Stimulated activated naive B cell treated with anti-CD40 and anti-IgM and Interleukin-4, amounts not matched to agents 10 μg/mL and 1 μg/mL and 100 μg/mL, for 72 hours (primary cell): ENCODE measurements around the gene ANKRD52.
"Not testable (repeated sequence)": the region's sequence is repeated elsewhere in the genome, so short reads cannot be mapped to it uniquely, and the experiment has no call there.

ENCODE experiments used
- ATAC-seq, 2 donors: fragments of 150-1000 bp; cut with Tn5 transposase; replicated peaks; 2 replicates each; pipeline ENCODE4 v1.10.0; 2021; ENCODE audit warnings: moderate library complexity in 1 of 2
- DNase-seq: peaks from one replicate; pipeline ENCODE4 v3.0.0; 2021
- H3K27ac Mint-ChIP-seq: one replicate; pipeline ENCODE4 v1.8.0; 2022; ENCODE audit warnings: mild to moderate bottlenecking, mixed read lengths
- H3K27me3 Mint-ChIP-seq, 2 donors: one replicate each; pipeline ENCODE4 v1.8.0; 2022; ENCODE audit warnings: mixed read lengths in 2 of 2
- H3K36me3 Mint-ChIP-seq, 2 donors: one replicate each; pipeline ENCODE4 v1.8.0; 2022; ENCODE audit warnings: mixed read lengths in 2 of 2, mild to moderate bottlenecking in 1 of 2
- H3K4me1 Mint-ChIP-seq, 2 donors: one replicate each; pipeline ENCODE4 v1.8.0; 2022; ENCODE audit warnings: mixed read lengths in 2 of 2, mild to moderate bottlenecking in 1 of 2
- H3K4me3 Mint-ChIP-seq, 2 donors: one replicate each; pipeline ENCODE4 v1.8.0; 2022; ENCODE audit warnings: mild to moderate bottlenecking in 2 of 2, mixed read lengths in 2 of 2, moderate library complexity in 1 of 2
- H3K9me3 Mint-ChIP-seq, 2 donors: one replicate each; pipeline ENCODE4 v1.8.0; 2022; ENCODE audit warnings: mixed read lengths in 2 of 2, mild to moderate bottlenecking in 1 of 2

ANKRD52 gene

GRCh38 chr12:56198836-56199235 lies 59.3 kb downstream of the ANKRD52 start:
- DNase-seq (no peak), ATAC-seq (no peak)
- Mint-ChIP-seq H3K27me3 (no peaks in the 10 kb centered on the region), H3K4me1 (peaks cover 5 to 7% of the 10 kb centered on the region in 2 donors), H3K9me3 (no peaks in the 10 kb centered on the region), H3K36me3 (no peaks in the 10 kb centered on the region), H3K4me3 (no peak overlapping the region), H3K27ac (peak overlapping the region; percentile 2)

GRCh38 chr12:56197921-56198635 lies 60.1 kb downstream of the ANKRD52 start:
- Mint-ChIP-seq H3K9me3 (no peaks in the 10 kb centered on the region), H3K27ac (no peak overlapping the region), H3K4me1 (peaks cover 10 to 12% of the 10 kb centered on the region in 2 donors), H3K4me3 (no peak overlapping the region), H3K27me3 (no peaks in the 10 kb centered on the region), H3K36me3 (no peaks in the 10 kb centered on the region)
- ATAC-seq (no peak), DNase-seq (no peak)

- H3K9me3 Mint-ChIP-seq, H3K27me3 Mint-ChIP-seq, DNase-seq, H3K4me3 Mint-ChIP-seq, H3K4me1 Mint-ChIP-seq, H3K27ac Mint-ChIP-seq, H3K36me3 Mint-ChIP-seq, ATAC-seq: not testable (repeated sequence)
Observed at GRCh38 chr12:56196818-56197550, 61.2 kb downstream of the ANKRD52 start.

- no peak for ATAC-seq
- Mint-ChIP-seq H3K27ac (peak overlapping the region; percentile 14), H3K4me1 (peaks cover 19 to 29% of the 10 kb centered on the region in 2 donors), H3K36me3 (peaks cover 2 to 9% of the 10 kb centered on the region in 2 donors), H3K27me3 (peaks cover 0 to 4% of the 10 kb centered on the region in 2 donors), H3K4me3 (peak overlapping the region in 1 of 2 donors; percentile 11), H3K9me3 (no peaks in the 10 kb centered on the region)
- peak; percentile 61 for DNase-seq
Observed at GRCh38 chr12:56193025-56193578, 65.1 kb downstream of the ANKRD52 start.

GRCh38 chr12:56192582-56192981 lies 65.6 kb downstream of the ANKRD52 start:
- no peak for DNase-seq
- Mint-ChIP-seq H3K27ac (no peak overlapping the region), H3K4me3 (no peak overlapping the region), H3K27me3 (peaks cover 0 to 4% of the 10 kb centered on the region in 2 donors), H3K9me3 (no peaks in the 10 kb centered on the region), H3K36me3 (peaks cover 2 to 9% of the 10 kb centered on the region in 2 donors), H3K4me1 (peaks cover 24 to 34% of the 10 kb centered on the region in 2 donors)
- ATAC-seq = no peak

- H3K36me3 Mint-ChIP-seq = peaks cover 7 to 12% of the 10 kb centered on the region in 2 donors
- H3K9me3 Mint-ChIP-seq = no peaks in the 10 kb centered on the region
- DNase-seq (no peak), ATAC-seq (no peak)
- H3K4me1 Mint-ChIP-seq = peaks cover 29 to 51% of the 10 kb centered on the region in 2 donors
- H3K27ac Mint-ChIP-seq = peak overlapping the region; percentile 100
- peaks cover 0 to 4% of the 10 kb centered on the region in 2 donors for H3K27me3 Mint-ChIP-seq
- H3K4me3 Mint-ChIP-seq = peak overlapping the region; percentile 84 to 92
Observed at GRCh38 chr12:56190695-56191155, 67.5 kb downstream of the ANKRD52 start.

GRCh38 chr12:56189918-56190694 lies 68.1 kb downstream of the ANKRD52 start:
- Mint-ChIP-seq H3K27ac (peak overlapping the region; percentile 100), H3K4me1 (peaks cover 29 to 53% of the 10 kb centered on the region in 2 donors), H3K27me3 (peaks cover 0 to 4% of the 10 kb centered on the region in 2 donors), H3K9me3 (no peaks in the 10 kb centered on the region), H3K36me3 (peaks cover 9 to 14% of the 10 kb centered on the region in 2 donors), H3K4me3 (peak overlapping the region; percentile 84 to 92)
- DNase-seq (peak; percentile 88), ATAC-seq (peak; percentile 59 to 68)

GRCh38 chr12:56189099-56189917 lies 68.9 kb downstream of the ANKRD52 start, which contains the start of gene SMARCC2:
TSS of gene SMARCC2 (minus strand) at chr12:56189483. CDS start at chr12:56189461, 22 bp downstream.
- Mint-ChIP-seq H3K27ac (peak within 1 kb of the TSS; percentile 100), H3K27me3 (peaks cover 0 to 4% of the 10 kb centered on the region in 2 donors), H3K4me1 (peaks cover 29 to 53% of the 10 kb centered on the region in 2 donors), H3K9me3 (no peaks in the 10 kb centered on the region), H3K36me3 (peaks cover 17 to 19% of the 10 kb centered on the region in 2 donors), H3K4me3 (peak within 1 kb of the TSS; percentile 84 to 92)
- DNase-seq = peak; percentile 76
- peak; percentile 84 to 90 for ATAC-seq

GRCh38 chr12:56188778-56189098 lies 69.4 kb downstream of the ANKRD52 start:
- H3K27me3 Mint-ChIP-seq = peaks cover 0 to 4% of the 10 kb centered on the region in 2 donors
- peak; percentile 1 to 5 for ATAC-seq
- peaks cover 19 to 21% of the 10 kb centered on the region in 2 donors for H3K36me3 Mint-ChIP-seq
- peaks cover 29 to 53% of the 10 kb centered on the region in 2 donors for H3K4me1 Mint-ChIP-seq
- peak overlapping the region; percentile 83 to 84 for H3K4me3 Mint-ChIP-seq
- H3K9me3 Mint-ChIP-seq = no peaks in the 10 kb centered on the region
- H3K27ac Mint-ChIP-seq = peak overlapping the region; percentile 63
- no peak for DNase-seq

GRCh38 chr12:56188131-56188777 lies 69.9 kb downstream of the ANKRD52 start:
- peaks cover 20 to 22% of the 10 kb centered on the region in 2 donors for H3K36me3 Mint-ChIP-seq
- peaks cover 0 to 4% of the 10 kb centered on the region in 2 donors for H3K27me3 Mint-ChIP-seq
- DNase-seq = no peak
- peak overlapping the region; percentile 83 to 84 for H3K4me3 Mint-ChIP-seq
- H3K9me3 Mint-ChIP-seq = no peaks in the 10 kb centered on the region
- H3K4me1 Mint-ChIP-seq = peaks cover 26 to 50% of the 10 kb centered on the region in 2 donors
- H3K27ac Mint-ChIP-seq = peak overlapping the region; percentile 63
- no peak for ATAC-seq
